ENCODE data around the gene MAP4K4.

GRCh38 chr2:101658387-101658786 is 39.1 kb upstream of the MAP4K4 start:
- TF ChIP-seq CTCF (conservative IDR thresholded peaks at IDR 0.05; ENCODE audit: low read length) (no peak), EZH2phosphoT487 (IDR thresholded peaks at IDR 0.05; ENCODE audit: borderline replicate concordance, low read depth, low read length) (no peak)
